ENCODE results near the gene ESYT1.

Gene ESYT1, protein sequence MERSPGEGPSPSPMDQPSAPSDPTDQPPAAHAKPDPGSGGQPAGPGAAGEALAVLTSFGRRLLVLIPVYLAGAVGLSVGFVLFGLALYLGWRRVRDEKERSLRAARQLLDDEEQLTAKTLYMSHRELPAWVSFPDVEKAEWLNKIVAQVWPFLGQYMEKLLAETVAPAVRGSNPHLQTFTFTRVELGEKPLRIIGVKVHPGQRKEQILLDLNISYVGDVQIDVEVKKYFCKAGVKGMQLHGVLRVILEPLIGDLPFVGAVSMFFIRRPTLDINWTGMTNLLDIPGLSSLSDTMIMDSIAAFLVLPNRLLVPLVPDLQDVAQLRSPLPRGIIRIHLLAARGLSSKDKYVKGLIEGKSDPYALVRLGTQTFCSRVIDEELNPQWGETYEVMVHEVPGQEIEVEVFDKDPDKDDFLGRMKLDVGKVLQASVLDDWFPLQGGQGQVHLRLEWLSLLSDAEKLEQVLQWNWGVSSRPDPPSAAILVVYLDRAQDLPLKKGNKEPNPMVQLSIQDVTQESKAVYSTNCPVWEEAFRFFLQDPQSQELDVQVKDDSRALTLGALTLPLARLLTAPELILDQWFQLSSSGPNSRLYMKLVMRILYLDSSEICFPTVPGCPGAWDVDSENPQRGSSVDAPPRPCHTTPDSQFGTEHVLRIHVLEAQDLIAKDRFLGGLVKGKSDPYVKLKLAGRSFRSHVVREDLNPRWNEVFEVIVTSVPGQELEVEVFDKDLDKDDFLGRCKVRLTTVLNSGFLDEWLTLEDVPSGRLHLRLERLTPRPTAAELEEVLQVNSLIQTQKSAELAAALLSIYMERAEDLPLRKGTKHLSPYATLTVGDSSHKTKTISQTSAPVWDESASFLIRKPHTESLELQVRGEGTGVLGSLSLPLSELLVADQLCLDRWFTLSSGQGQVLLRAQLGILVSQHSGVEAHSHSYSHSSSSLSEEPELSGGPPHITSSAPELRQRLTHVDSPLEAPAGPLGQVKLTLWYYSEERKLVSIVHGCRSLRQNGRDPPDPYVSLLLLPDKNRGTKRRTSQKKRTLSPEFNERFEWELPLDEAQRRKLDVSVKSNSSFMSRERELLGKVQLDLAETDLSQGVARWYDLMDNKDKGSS

DNA sequence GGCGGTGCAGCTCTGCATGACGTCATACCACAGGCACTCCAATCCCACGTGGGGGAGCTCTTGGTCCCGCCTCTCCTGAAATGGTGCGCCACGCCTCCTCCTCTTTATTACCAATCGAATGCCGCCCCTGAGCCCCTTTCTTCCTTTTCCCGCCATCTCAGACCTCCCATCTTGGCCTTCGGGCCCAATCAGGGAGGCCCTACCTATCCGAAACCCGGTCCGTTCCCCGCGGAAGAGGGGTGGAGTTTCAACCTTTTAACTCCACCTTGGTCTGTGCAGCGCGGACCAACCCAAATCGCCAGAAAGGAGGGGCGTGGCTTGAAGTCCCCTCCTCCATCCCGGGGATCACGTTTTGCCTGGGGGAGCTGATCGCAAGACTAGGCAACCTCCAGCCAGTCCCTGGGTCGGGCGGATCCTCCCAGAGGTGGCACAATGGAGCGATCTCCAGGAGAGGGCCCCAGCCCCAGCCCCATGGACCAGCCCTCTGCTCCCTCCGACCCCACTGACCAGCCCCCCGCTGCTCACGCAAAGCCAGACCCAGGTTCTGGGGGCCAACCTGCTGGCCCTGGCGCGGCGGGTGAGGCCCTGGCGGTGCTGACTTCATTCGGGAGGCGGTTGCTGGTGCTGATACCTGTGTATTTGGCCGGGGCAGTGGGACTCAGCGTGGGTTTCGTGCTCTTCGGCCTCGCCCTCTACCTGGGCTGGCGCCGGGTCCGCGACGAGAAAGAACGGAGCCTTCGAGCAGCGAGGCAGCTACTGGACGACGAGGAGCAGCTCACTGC lies at the start of gene ESYT1:
Gene ESYT1, plus strand, starts transcription at position 380 of the 782 bp plus-strand sequence. Its CDS starts 53 bp downstream, at position 433.
- peak; percentile 98 for DNase-seq

DNA sequence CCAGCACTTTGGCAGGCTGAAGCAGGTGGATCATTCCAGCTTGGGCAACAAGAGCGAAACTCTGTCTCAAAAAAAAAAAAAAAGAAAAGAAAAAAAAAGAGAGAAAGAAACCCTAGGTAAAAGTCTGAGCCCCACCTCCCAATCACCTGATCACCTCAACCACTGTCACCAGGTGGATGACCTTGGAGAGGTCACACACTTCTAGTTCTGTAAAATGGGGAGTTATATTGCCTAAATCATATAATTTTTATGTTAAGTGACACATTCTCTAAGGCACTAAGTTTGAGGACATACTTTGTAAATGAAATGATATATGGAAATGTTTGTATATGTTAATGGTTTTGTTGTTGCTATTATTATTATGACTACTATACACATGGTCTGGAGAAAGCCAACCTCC lies 49.6 kb upstream of the ESYT1 start:
- no peak for DNase-seq

- peak; percentile 46 for DNase-seq
Measured at GRCh38 chr12:56078931-56079722, 48.9 kb upstream of the ESYT1 start.

- DNase-seq, result peak; percentile 61
Measured at GRCh38 chr12:56079723-56080555, 48.1 kb upstream of the ESYT1 start, which contains the start of gene ERBB3. Gene ERBB3 (plus strand): TSS chr12:56080165. CDS start chr12:56080301, 136 bp downstream.

GRCh38 chr12:56080556-56081138 lies 47.4 kb upstream of the ESYT1 start:
- DNase-seq, result no peak

DNA sequence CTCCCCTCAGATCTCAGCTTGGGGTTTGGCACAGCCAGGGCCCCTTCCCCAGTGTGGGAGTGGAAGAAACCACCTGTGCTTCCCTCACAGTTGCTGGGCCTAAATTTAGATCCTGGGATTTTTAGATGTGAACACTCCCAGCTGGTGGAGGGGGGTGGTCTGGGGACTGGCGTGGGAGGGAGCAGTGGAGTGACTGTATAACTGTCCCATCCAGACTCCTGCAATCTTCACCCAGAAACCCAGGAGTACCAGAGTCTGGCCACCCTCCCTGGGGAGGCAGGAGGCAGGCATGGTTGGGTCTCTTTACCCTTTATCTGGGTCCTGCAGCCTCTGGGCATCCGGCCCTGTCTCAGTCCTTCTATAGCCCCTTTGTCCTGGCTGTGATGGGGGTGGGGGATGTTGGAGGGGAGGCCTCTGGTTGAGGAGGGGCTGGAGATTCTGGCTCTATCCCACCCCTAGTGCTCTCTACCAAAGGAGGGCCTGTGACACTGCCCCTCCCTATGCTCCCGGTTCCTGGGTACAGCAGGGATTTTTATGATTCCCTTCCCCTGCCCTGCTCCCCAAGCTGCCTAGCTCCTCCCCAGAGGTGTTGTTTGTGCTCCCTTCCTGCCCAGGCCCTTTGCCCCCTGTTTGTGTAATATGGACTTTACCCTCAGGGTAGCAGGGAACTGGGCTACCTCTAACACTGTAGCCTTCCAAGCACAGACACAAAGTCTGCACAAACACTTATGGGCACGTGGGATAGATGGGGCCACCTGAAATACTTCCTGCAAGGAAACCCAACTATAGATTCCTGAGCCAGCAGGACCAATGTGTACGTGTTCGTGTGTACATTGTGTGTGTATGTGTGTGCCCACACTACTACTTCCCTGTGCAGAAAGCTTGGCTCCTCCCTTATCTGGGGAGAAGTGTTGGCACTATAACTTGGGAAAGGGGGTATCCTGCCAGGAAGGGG lies 46.4 kb upstream of the ESYT1 start:
- no peak for DNase-seq

- DNase-seq, result no peak
Measured at GRCh38 chr12:56082382-56082781, 45.7 kb upstream of the ESYT1 start.

GRCh38 chr12:56082967-56083366 lies 45.1 kb upstream of the ESYT1 start:
- DNase-seq, result no peak

DNA sequence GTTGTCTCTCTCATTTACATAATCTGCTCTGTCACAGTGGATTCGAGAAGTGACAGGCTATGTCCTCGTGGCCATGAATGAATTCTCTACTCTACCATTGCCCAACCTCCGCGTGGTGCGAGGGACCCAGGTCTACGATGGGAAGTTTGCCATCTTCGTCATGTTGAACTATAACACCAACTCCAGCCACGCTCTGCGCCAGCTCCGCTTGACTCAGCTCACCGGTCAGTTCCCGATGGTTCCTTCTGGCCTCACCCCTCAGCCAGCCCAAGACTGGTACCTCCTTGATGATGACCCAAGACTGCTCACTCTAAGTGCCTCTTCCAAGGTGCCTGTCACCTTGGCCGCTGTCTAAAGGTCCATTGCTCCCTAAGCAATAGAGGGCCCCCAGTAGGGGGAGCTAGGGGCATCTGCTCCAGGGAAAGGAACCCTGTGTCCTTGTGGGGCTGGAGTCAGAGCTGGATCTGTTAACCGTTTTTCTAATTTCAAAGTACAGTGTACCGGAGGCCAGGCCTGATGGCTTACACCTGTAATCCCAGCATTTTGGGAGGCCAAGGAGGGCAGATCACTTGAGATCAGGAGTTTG lies 43.0 kb upstream of the ESYT1 start:
- DNase-seq, result no peak

DNA sequence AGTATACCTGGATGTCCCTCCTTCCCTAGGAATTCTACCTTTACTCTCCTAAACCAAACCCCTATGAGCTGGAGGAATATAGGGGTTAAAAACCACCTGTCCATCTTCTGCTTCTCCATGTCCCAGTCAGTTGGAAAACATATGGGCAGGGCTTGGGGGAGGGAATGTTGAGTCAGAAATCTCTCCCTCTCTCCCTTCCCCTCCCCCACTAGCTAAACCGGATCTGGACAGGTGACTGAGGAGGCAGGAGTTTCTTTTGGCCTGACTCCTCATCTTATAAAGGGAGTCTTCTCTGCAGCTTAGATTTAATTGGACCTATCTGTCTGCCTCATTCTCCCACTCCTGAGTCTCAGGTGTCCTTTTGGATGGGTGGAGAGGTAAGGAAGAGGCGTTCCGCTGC lies 42.0 kb upstream of the ESYT1 start:
- DNase-seq, result no peak

DNA sequence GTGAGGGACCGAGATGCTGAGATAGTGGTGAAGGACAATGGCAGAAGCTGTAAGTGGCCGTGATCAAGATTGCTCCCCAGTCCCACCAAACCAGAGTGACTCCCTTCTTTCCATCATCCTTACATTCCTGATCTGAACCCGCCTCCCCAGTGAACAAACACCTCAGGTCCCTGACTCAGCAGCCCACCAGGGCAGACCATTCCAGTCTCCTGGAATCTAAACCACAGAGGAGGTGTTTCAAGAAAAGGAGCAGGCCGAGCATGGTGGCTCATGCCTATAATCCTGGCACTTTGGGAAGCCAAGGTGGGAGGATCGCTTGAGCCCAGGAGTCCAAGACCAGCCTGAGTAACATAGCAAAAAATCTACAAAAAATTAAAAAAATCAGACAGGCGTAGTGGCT lies 41.5 kb upstream of the ESYT1 start:
- no peak for DNase-seq

DNA sequence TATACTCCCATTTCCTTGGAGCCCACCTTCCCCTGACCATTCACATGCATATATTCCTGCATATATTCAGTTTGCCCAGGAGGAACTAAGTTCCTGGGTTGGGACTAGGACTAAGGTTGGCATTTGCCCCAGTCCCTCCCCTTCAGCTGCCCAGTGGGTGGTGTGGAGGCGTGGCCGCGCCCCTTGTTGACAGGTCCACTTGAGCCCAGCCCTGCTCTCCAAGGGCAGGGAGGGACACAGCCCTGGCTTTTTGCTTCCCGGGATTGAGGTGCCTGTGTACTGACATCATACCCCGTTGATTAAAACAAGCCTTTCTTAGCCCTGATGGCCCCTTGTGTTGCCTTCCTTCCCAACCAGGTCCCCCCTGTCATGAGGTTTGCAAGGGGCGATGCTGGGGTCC lies 40.8 kb upstream of the ESYT1 start:
- no peak for DNase-seq

DNA sequence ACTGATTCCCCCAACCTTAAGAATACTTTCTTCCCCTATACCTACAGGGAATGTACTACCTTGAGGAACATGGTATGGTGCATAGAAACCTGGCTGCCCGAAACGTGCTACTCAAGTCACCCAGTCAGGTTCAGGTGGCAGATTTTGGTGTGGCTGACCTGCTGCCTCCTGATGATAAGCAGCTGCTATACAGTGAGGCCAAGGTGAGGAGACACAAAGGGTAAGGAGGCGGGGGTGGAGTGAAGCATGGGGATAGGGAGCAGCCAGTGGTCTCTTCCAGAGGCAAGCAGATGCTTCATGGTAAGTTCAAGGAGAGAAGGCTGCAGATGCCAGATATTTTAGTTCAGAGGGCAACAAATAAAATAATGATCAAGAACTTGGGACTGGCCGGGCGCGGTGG lies 30.3 kb upstream of the ESYT1 start:
- no peak for DNase-seq

DNA sequence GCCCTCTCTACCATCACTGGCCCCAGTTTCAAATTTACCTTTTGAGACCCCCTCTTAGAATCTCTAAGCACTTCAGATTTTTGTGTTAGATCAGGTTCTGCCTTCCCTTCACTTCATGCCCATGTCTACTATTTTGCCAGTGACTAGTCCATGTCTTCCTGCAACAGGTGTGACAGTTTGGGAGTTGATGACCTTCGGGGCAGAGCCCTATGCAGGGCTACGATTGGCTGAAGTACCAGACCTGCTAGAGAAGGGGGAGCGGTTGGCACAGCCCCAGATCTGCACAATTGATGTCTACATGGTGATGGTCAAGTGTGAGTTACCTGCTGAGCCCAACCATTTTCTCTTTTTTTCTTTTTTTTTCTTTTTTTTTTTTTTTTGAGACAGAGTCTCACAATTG lies 29.5 kb upstream of the ESYT1 start:
- DNase-seq, result no peak

- no peak for DNase-seq
Measured at GRCh38 chr12:56099787-56100186, 28.3 kb upstream of the ESYT1 start.

GRCh38 chr12:56101045-56101444 lies 27.0 kb upstream of the ESYT1 start:
- DNase-seq, result no peak

GRCh38 chr12:56102683-56103065 lies 25.4 kb upstream of the ESYT1 start:
- DNase-seq, result no peak

DNA sequence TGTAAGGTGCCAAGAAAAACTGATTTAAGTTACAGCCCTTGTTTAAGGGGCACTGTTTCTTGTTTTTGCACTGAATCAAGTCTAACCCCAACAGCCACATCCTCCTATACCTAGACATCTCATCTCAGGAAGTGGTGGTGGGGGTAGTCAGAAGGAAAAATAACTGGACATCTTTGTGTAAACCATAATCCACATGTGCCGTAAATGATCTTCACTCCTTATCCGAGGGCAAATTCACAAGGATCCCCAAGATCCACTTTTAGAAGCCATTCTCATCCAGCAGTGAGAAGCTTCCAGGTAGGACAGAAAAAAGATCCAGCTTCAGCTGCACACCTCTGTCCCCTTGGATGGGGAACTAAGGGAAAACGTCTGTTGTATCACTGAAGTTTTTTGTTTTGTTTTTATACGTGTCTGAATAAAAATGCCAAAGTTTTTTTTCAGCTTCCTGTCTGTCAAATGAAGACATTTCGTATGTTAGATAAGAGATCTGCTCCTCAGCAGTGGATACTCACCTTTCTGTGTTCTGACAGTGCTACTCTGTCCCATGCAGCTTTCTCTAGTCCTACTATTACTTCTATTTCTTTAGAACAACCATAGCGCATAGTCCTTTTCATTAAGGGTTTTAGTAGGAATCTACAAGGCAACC lies 24.9 kb upstream of the ESYT1 start:
- DNase-seq, result no peak

DNA sequence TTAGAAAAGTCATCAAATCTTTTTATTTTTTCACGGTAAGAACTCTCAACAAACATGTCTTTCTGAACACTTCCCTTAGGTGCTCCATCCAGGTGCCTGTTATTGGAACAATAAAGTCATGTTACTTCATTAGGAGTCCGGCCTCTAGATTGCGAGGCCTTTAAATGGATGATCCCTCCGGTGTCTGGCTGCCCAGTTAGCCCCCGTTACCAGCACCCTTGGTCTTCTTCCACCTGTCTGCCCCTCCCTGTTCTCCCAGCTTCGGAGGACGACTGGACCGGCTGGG lies 24.3 kb upstream of the ESYT1 start:
- no peak for DNase-seq
